GM12892 (cell line): ENCODE measurements around the gene ADPRH.

Experiments
- POLR2A ChIP-seq: IDR thresholded peaks from 2 replicates; pipeline ENCODE4 v1.6.1; 2011; ENCODE audit warnings: low read depth, low read length, control low read depth
- POLR2AphosphoS5 ChIP-seq: IDR thresholded peaks from 2 replicates; pipeline ENCODE4 v1.6.1; 2011; ENCODE audit warnings: low read depth, low read length, control low read depth
- TAF1 ChIP-seq: IDR thresholded peaks from 2 replicates; pipeline ENCODE4 v1.6.1; 2011; ENCODE audit warnings: low read depth, mild to moderate bottlenecking, control low read depth, low read length, borderline replicate concordance

DNA sequence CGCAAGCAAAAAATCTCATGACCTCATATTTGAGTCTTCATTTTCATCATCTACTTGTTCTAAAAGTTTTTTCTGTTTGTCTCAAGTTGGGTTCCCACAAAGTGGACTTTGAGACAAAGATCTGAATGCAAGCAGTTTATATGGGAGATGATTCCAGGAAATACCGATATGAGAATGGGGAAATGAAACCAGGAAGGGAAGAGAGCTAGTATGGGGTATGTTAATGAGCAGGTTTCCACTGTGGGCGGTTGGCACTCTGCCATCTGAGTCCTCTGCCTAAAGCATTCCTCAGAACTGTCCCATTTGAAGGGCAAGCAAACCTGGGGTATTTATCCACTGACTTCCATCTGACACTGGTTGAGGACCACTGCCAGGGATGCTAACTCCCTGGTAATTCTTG is 8.8 kb downstream of the ADPRH start:
- TF ChIP-seq POLR2A (no peak), TAF1 (no peak), POLR2AphosphoS5 (no peak)
